PFSK-1 (cell line): ENCODE data around the gene GLB1L.

ENCODE experiments used
- FOXP2 ChIP-seq: optimal IDR thresholded peaks from 2 replicates; pipeline ENCODE3; 2011; ENCODE audit warnings: borderline replicate concordance, control low read depth, inconsistent platforms; ENCODE audit not compliant: insufficient read depth; ENCODE audit errors: extremely low read length, extremely low read depth
- POLR2AphosphoS5 ChIP-seq: IDR thresholded peaks from 2 replicates; pipeline ENCODE4 v1.6.1; 2012; ENCODE audit warnings: low read depth, mild to moderate bottlenecking, control low read depth, low read length, moderate library complexity
- SIN3A ChIP-seq: IDR thresholded peaks from 2 replicates; pipeline ENCODE4 v1.6.1; 2012; ENCODE audit warnings: mild to moderate bottlenecking, low read length, moderate library complexity, borderline replicate concordance; ENCODE audit not compliant: insufficient read depth
- TAF1 ChIP-seq: IDR thresholded peaks from 2 replicates; pipeline ENCODE4 v1.6.1; 2012; ENCODE audit warnings: low read length, control low read depth, borderline replicate concordance; ENCODE audit not compliant: insufficient read depth
- TF ChIP-seq, protein P1 (sequence below), 2 experiments: IDR thresholded peaks; 2 replicates each; pipeline versions ENCODE4 v1.6.1 to v1.8.0; 2011 to 2012; ENCODE audit warnings: low read depth in 2 of 2, low read length in 2 of 2, control low read depth in 1 of 2, inconsistent platforms in 1 of 2, mild to moderate bottlenecking in 1 of 2, moderate library complexity in 1 of 2; ENCODE audit not compliant: insufficient read depth in 1 of 2

DNA sequence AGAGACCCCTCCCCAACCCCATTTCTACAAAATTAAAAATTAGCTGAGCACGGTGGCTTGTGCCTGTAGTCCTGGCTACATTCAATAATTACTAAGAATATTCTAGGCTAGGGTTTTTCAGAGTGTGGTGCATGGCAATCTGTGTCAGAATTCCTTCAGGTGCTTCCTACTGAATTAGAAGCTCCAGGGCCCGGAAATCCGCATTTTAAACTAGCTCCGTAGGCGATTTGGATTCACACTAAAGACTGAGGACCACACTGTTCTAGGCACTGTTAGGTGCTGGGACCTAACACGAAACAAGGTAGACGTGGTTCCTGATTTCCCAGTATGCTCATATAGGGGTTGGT is 39.3 kb downstream of the GLB1L start:
- TF ChIP-seq POLR2AphosphoS5 = no peak
- TF ChIP-seq TAF1 = no peak
- TF ChIP-seq, protein P1, sequence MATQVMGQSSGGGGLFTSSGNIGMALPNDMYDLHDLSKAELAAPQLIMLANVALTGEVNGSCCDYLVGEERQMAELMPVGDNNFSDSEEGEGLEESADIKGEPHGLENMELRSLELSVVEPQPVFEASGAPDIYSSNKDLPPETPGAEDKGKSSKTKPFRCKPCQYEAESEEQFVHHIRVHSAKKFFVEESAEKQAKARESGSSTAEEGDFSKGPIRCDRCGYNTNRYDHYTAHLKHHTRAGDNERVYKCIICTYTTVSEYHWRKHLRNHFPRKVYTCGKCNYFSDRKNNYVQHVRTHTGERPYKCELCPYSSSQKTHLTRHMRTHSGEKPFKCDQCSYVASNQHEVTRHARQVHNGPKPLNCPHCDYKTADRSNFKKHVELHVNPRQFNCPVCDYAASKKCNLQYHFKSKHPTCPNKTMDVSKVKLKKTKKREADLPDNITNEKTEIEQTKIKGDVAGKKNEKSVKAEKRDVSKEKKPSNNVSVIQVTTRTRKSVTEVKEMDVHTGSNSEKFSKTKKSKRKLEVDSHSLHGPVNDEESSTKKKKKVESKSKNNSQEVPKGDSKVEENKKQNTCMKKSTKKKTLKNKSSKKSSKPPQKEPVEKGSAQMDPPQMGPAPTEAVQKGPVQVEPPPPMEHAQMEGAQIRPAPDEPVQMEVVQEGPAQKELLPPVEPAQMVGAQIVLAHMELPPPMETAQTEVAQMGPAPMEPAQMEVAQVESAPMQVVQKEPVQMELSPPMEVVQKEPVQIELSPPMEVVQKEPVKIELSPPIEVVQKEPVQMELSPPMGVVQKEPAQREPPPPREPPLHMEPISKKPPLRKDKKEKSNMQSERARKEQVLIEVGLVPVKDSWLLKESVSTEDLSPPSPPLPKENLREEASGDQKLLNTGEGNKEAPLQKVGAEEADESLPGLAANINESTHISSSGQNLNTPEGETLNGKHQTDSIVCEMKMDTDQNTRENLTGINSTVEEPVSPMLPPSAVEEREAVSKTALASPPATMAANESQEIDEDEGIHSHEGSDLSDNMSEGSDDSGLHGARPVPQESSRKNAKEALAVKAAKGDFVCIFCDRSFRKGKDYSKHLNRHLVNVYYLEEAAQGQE (IDR thresholded peaks at IDR 0.05; ENCODE audit: insufficient read depth in 1 of 2, low read depth in 2 of 2, low read length in 2 of 2) = no peak
- no peak for TF ChIP-seq SIN3A
- no peak for TF ChIP-seq FOXP2
